ENCODE data around the gene VEGFA. TPM values are rescaled to one million over a fixed set of nuclear protein-coding genes. Genes with fewer than 3 reads are reported as not detected.

The VEGFA gene
- total RNA-seq: 24.8 to 139 TPM (median 137 TPM) in 3 replicates
- long read RNA-seq, transcript VEGFA-227 (6 exons, 984 nt): major isoform, 197 of 363 reads
- long read RNA-seq, transcript VEGFA-205 (7 exons, 3,535 nt): minor isoform, 85 of 363 reads
- long read RNA-seq, transcript VEGFA-231 (8 exons, 1,188 nt): minor isoform, 30 of 363 reads
- long read RNA-seq, transcript VEGFA-232 (8 exons, 1,170 nt): minor isoform, 5 of 363 reads
- long read RNA-seq, partial matches to known transcripts: 4 of 363 reads
- long read RNA-seq, other reads (novel, unspliced or antisense): 34 of 363 reads

GRCh38 chr6:43769526-43770371, at the start of gene VEGFA:
VEGFA (plus strand) TSS chr6:43770211.
- DNase-seq (ENCODE audit: low spot score): no peak
- H3K4me3 Mint-ChIP-seq (ENCODE audit: unreplicated experiment): peak within 1 kb of the TSS; percentile 91
- H3K27me3 Mint-ChIP-seq (ENCODE audit: low read depth): peaks cover under 1% of the 10 kb centered on the region
- H3K27ac Mint-ChIP-seq (ENCODE audit: unreplicated experiment): peak within 1 kb of the TSS; percentile 92
- H3K9me3 Mint-ChIP-seq (ENCODE audit: low read depth): no peaks in the 10 kb centered on the region
- peak; percentile 100 for TF ChIP-seq CTCF (IDR thresholded peaks at IDR 0.05)
- H3K36me3 Mint-ChIP-seq (ENCODE audit: low read depth): peaks cover 3% of the 10 kb centered on the region
- peaks cover 31% of the 10 kb centered on the region for H3K4me1 Mint-ChIP-seq (ENCODE audit: low read depth)

GRCh38 chr6:43720999-43721398, 49.0 kb upstream of the VEGFA start:
- Mint-ChIP-seq H3K9me3 (ENCODE audit: low read depth) (no peaks in the 10 kb centered on the region), H3K27me3 (ENCODE audit: low read depth) (peaks cover 2% of the 10 kb centered on the region), H3K36me3 (ENCODE audit: low read depth) (no peaks in the 10 kb centered on the region), H3K27ac (ENCODE audit: unreplicated experiment) (no peak overlapping the region), H3K4me3 (ENCODE audit: unreplicated experiment) (no peak overlapping the region), H3K4me1 (ENCODE audit: low read depth) (peaks cover 29% of the 10 kb centered on the region)
- no peak for TF ChIP-seq CTCF (IDR thresholded peaks at IDR 0.05)
- no peak for DNase-seq (ENCODE audit: low spot score)

- no peaks in the 10 kb centered on the region for H3K27me3 Mint-ChIP-seq (ENCODE audit: low read depth)
- H3K36me3 Mint-ChIP-seq (ENCODE audit: low read depth): no peaks in the 10 kb centered on the region
- no peak overlapping the region for H3K4me3 Mint-ChIP-seq (ENCODE audit: unreplicated experiment)
- H3K4me1 Mint-ChIP-seq (ENCODE audit: low read depth): peaks cover 13% of the 10 kb centered on the region
- no peak overlapping the region for H3K27ac Mint-ChIP-seq (ENCODE audit: unreplicated experiment)
- no peaks in the 10 kb centered on the region for H3K9me3 Mint-ChIP-seq (ENCODE audit: low read depth)
- DNase-seq (ENCODE audit: low spot score): no peak
- no peak for TF ChIP-seq CTCF (IDR thresholded peaks at IDR 0.05)
These were observed 47.0 kb upstream of the VEGFA start for GRCh38 chr6:43722920-43723545.

GRCh38 chr6:43723737-43724295, 46.2 kb upstream of the VEGFA start:
- Mint-ChIP-seq H3K4me3 (ENCODE audit: unreplicated experiment) (no peak overlapping the region), H3K4me1 (ENCODE audit: low read depth) (peaks cover 13% of the 10 kb centered on the region), H3K27ac (ENCODE audit: unreplicated experiment) (no peak overlapping the region), H3K27me3 (ENCODE audit: low read depth) (no peaks in the 10 kb centered on the region), H3K36me3 (ENCODE audit: low read depth) (no peaks in the 10 kb centered on the region), H3K9me3 (ENCODE audit: low read depth) (no peaks in the 10 kb centered on the region)
- peak; percentile 78 for TF ChIP-seq CTCF (IDR thresholded peaks at IDR 0.05)
- DNase-seq (ENCODE audit: low spot score): peak; percentile 59

GRCh38 chr6:43724354-43724753, 45.7 kb upstream of the VEGFA start:
- Mint-ChIP-seq H3K27ac (ENCODE audit: unreplicated experiment) (no peak overlapping the region), H3K9me3 (ENCODE audit: low read depth) (no peaks in the 10 kb centered on the region), H3K27me3 (ENCODE audit: low read depth) (no peaks in the 10 kb centered on the region), H3K36me3 (ENCODE audit: low read depth) (no peaks in the 10 kb centered on the region), H3K4me3 (ENCODE audit: unreplicated experiment) (no peak overlapping the region), H3K4me1 (ENCODE audit: low read depth) (peaks cover 13% of the 10 kb centered on the region)
- TF ChIP-seq CTCF (IDR thresholded peaks at IDR 0.05): no peak
- DNase-seq (ENCODE audit: low spot score): no peak

Measured in chondrocyte (in vitro differentiated cells).